ENCODE measurements around the gene FZD8. TPM values are rescaled to one million over a fixed set of nuclear protein-coding genes. Genes with fewer than 3 reads are reported as not detected.

Gene FZD8
- total and polyA plus RNA-seq, 2 experiments from 2014 or later = 0.47 to 8.7 TPM

GRCh38 chr10:35608328-35608672, 33.8 kb downstream of the FZD8 start (continued):
- TF ChIP-seq EZH2 (IDR thresholded peaks at IDR 0.05; ENCODE audit: low read depth, unreplicated experiment) = no peak
- no peak for TF ChIP-seq REST (IDR thresholded peaks at IDR 0.05; ENCODE audit: unreplicated experiment)

- Mint-ChIP-seq H3K9me3 (peaks cover 25% of the 10 kb centered on the region), H3K4me3 (peak overlapping the region; percentile 42; the same call in 2 of the 3 replicates), H3K4me1 (no peaks in the 10 kb centered on the region), H3K27me3 (ENCODE audit: insufficient read depth, low read depth, poor library complexity) (peaks cover 10% of the 10 kb centered on the region), H3K27ac (no peak overlapping the region), H3K36me3 (ENCODE audit: low read depth) (peaks cover 17% of the 10 kb centered on the region)
- H3K36me3 ChIP-seq (ENCODE audit: insufficient read depth) = no peaks in the 10 kb centered on the region
- no peaks in the 10 kb centered on the region for H3K9me2 ChIP-seq (ENCODE audit: insufficient read depth)
- no peak overlapping the region for H3K27ac ChIP-seq (ENCODE audit: low read depth)
- peaks cover 31% of the 10 kb centered on the region for H3K27me3 ChIP-seq (ENCODE audit: insufficient read depth)
- DNase-seq (ENCODE audit: low spot score) (peak; percentile 60), ATAC-seq (peak; percentile 67)
- peak overlapping the region; percentile 95 for H2AFZ ChIP-seq
- H4K20me1 ChIP-seq (replicated peaks; ENCODE audit: insufficient read depth) = no peaks in the 10 kb centered on the region
- no peaks in the 10 kb centered on the region for H3K79me2 ChIP-seq (replicated peaks; ENCODE audit: insufficient read depth)
- peak overlapping the region; percentile 87 for H3K4me2 ChIP-seq
- H3K4me1 ChIP-seq (ENCODE audit: insufficient read depth) = no peaks in the 10 kb centered on the region
- no peaks in the 10 kb centered on the region for H3F3A ChIP-seq (replicated peaks; ENCODE audit: low read depth)
- H3K4me3 ChIP-seq = peak overlapping the region; percentile 57
- TF ChIP-seq JUNB (IDR thresholded peaks at IDR 0.05; ENCODE audit: unreplicated experiment) (no peak), ZNF462 (CRISPR knock-in tag; IDR thresholded peaks at IDR 0.05) (no peak), ZNF114 (CRISPR knock-in tag; IDR thresholded peaks at IDR 0.05) (no peak), CTCF (conservative IDR thresholded peaks at IDR 0.05; ENCODE audit: low read depth in 2 of 2) (no peak), POLR2AphosphoS5 (IDR thresholded peaks at IDR 0.05; ENCODE audit: low read depth) (no peak), CREB1 (CRISPR knock-in tag; IDR thresholded peaks at IDR 0.05; ENCODE audit: low read depth) (no peak), NANOG (IDR thresholded peaks at IDR 0.05; ENCODE audit: borderline replicate concordance) (no peak)
Measured at GRCh38 chr10:35607475-35608327, 34.4 kb downstream of the FZD8 start.

All from GM23338 (cell line).